ENCODE data around the gene SAFB2.
"Not testable (repeated sequence)": the region's sequence is repeated elsewhere in the genome, so short reads cannot be mapped to it uniquely, and the experiment has no call there.

SAFB2 gene

DNA sequence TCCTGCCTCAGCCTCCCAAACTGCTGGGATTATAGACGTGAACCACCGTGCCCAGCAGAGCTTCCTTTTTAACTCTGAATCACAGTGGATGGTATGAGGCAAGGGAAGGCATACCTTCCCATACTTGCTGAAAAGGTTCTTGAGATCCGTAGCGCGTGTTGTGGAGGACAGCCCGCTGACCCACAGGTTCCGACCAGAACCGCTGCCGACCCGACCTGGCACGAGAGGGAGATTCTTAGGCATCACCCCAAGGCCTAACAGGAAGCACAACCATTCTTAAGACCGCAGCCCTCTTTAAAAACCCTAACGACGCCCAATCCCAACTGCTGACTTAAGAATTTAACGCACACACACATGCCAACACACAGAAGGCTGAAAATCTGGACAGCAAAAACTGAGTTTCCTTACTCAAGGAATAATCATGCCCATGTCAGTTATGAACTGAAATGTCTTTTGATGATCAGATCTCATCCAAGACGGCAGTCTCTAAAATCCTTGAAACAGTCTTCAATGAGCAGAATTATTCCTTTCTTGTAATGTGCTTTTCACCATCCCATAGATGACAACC lies 12.6 kb downstream of the SAFB2 start:
- no peak overlapping the region for H3K27ac Mint-ChIP-seq
- DNase-seq (no peak), ATAC-seq (replicated peaks) (no peak)
- H3K9me3 Mint-ChIP-seq: no peaks in the 10 kb centered on the region
- H3K4me1 Mint-ChIP-seq (ENCODE audit: low read depth in 2 of 2): peaks cover 7 to 32% of the 10 kb centered on the region in 2 donors
- H3K36me3 Mint-ChIP-seq (ENCODE audit: insufficient read depth): peaks cover 93% of the 10 kb centered on the region
- no peak overlapping the region for H3K4me3 Mint-ChIP-seq
- H3K27me3 Mint-ChIP-seq: no peaks in the 10 kb centered on the region

DNA sequence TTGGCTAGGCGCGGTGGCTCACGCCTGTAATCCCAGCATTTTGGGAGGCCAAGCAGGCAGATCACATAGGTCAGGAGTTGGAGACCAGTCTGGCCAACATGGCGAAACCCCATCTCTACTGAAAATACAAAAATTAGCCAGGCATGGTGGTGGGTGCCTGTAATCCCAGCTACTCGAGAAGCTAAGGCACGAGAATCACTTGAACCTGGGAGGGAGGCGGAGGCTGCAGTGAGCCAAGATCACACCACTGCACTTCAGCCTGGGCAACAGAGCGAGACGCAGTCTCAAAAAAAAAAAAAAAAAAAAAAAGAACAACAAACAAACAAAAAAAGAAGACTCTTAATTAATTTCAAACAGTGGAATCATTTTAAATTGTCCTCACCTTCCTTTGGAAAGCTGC lies 13.8 kb downstream of the SAFB2 start:
- not testable (repeated sequence) for H3K9me3 Mint-ChIP-seq; DNase-seq; H3K4me3 Mint-ChIP-seq; H3K27me3 Mint-ChIP-seq; H3K27ac Mint-ChIP-seq; ATAC-seq (replicated peaks)
- Mint-ChIP-seq H3K36me3 (ENCODE audit: insufficient read depth) (peaks cover 93% of the 10 kb centered on the region), H3K4me1 (ENCODE audit: low read depth in 2 of 2) (peaks cover 12 to 32% of the 10 kb centered on the region in 2 donors)

DNA sequence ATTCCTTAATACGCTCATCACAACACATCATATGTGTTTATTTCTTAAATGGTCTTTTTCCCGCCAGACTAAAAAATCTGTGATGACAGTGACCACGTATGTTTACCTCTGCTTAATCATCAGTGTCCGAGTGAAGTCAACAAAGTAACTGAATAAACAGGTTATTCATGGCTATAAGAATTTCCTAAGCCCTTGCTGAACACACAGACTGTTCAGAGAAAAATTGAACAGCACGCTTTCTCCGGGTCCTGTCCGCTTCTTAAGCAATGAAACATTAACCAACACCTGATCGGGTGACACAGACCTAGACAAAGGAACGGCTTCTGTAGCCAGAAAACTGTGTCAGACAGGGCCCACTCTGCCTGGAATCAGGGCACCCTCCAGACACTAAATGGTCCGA lies 14.3 kb downstream of the SAFB2 start:
- Mint-ChIP-seq H3K27me3 (no peaks in the 10 kb centered on the region), H3K36me3 (ENCODE audit: insufficient read depth) (peaks cover 93% of the 10 kb centered on the region), H3K4me1 (ENCODE audit: low read depth in 2 of 2) (peaks cover 12 to 32% of the 10 kb centered on the region in 2 donors), H3K4me3 (no peak overlapping the region), H3K9me3 (no peaks in the 10 kb centered on the region), H3K27ac (peak overlapping the region; percentile 71 to 77)
- ATAC-seq (replicated peaks) (no peak), DNase-seq (no peak)

DNA sequence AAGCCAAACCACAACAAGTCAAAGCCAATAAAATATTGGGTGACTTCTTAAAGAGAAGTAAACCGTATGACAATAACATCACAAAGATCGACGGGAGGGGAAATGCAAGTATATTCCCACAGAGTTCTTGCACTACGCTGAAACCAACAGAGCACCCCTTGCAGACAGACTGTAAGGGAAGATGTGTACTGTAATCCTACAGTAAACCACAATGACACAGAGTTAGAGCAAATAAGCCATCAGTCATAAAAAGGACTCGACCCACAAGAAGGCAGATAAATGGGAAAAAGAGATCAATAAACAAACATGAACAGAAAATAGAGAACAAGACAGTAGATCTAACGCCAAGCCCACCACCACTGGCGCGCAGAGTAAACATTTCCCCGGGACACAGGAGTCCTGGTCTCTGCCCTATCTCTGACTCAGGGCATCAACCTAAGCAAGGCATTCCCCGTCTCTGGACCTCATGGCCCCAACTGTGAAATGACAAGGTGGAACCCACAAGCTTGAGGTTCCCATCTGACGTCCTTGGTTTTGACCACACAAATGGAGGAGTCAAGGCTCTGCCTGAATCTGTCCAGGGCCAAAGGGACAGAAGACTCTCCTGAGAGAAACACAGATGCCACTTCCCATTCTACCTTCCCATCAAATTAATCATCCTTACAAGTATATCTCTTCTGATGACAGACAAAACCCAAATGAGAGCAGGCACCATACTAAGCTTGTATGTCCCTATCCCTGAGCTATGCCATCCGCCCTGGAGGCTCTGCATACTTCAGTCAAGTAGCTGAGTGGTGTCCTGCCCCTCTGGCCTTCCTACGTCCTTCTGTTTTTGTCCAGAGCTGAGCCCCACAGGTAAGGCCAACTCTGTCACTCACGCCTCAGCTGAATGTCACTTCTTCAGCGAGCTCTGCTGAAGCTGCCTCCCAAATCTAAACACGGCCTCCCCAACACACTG lies 15.0 kb downstream of the SAFB2 start:
- ATAC-seq (replicated peaks): no peak

DNA sequence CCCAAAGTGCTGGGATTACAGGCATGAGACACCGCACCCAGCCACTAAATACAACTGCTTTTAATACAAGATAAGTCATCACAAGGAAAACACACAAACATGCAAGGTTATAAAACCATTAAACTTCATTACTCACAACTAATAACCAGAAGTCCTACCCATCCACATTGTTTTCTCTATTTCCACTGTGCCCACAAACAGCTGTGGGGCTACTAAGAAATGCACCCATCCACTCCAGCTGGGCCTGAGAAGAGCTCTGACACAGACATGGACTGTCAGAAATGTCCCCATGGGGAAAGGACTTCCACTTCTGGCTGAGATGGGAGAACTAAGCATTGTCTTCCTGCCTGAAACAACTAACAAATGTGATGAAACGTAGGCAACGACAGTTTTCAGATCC lies 17.2 kb downstream of the SAFB2 start:
- ATAC-seq (replicated peaks) (no peak), DNase-seq (no peak)
- Mint-ChIP-seq H3K4me1 (ENCODE audit: low read depth in 2 of 2) (peaks cover 16 to 27% of the 10 kb centered on the region in 2 donors), H3K27ac (no peak overlapping the region), H3K4me3 (no peak overlapping the region), H3K27me3 (no peaks in the 10 kb centered on the region), H3K9me3 (no peaks in the 10 kb centered on the region), H3K36me3 (ENCODE audit: insufficient read depth) (peaks cover 99% of the 10 kb centered on the region)

More for the DNA sequence above, 15.0 kb downstream of the SAFB2 start:
- Mint-ChIP-seq H3K27ac (peak overlapping the region; percentile 71 to 77), H3K9me3 (no peaks in the 10 kb centered on the region), H3K4me3 (no peak overlapping the region), H3K36me3 (ENCODE audit: insufficient read depth) (peaks cover 93% of the 10 kb centered on the region), H3K27me3 (no peaks in the 10 kb centered on the region), H3K4me1 (ENCODE audit: low read depth in 2 of 2) (peaks cover 13 to 25% of the 10 kb centered on the region in 2 donors)
- no peak for DNase-seq

DNA sequence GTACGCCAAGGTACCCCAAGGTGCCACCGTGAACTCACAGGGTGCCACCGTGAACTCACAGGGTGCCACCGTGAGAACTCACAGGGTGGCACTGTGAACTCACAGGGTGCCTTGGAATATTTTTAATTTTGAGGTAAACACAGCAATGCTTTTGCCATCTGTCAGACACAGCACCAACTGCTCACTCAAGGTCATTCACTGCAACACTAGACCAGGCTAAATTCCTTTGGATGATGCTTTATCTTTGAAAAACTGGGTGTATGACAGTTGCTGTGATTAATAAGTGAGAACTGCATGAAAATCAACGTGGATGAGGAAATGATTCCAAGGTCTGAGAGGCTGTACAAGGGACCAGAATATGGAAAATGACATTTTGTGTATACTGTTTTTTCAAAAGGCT lies 18.9 kb downstream of the SAFB2 start:
- no peak overlapping the region for H3K4me3 Mint-ChIP-seq
- H3K27me3 Mint-ChIP-seq: no peaks in the 10 kb centered on the region

DNA sequence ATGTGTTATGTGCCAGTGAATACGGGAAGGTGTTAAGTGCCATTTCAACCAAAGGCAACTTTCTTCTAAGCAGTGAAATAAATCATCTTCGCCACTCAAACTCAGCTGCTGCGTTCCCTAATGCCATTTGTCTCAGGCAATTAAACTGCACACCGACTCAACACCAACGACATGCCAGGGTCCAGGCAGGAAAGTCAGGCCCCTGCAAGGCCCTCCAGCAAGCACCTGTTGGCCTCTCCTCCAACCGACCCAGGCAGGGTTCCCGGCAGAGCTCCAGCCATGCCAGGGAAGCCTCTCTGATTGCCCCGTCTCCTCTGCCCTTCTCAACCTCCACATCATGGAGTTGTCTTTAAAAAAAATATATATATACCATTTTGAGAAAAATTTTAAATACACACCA lies 21.8 kb downstream of the SAFB2 start:
- ATAC-seq (replicated peaks) (no peak), DNase-seq (no peak)
- H3K4me3 Mint-ChIP-seq: no peak overlapping the region
- no peaks in the 10 kb centered on the region for H3K9me3 Mint-ChIP-seq
- H3K27me3 Mint-ChIP-seq: no peaks in the 10 kb centered on the region
- H3K27ac Mint-ChIP-seq: no peak overlapping the region
- H3K36me3 Mint-ChIP-seq (ENCODE audit: insufficient read depth): peaks cover 99% of the 10 kb centered on the region
- peaks cover 12 to 23% of the 10 kb centered on the region in 2 donors for H3K4me1 Mint-ChIP-seq (ENCODE audit: low read depth in 2 of 2)

More for the DNA sequence above, 18.9 kb downstream of the SAFB2 start:
- peaks cover 17 to 31% of the 10 kb centered on the region in 2 donors for H3K4me1 Mint-ChIP-seq (ENCODE audit: low read depth in 2 of 2)
- H3K9me3 Mint-ChIP-seq: no peaks in the 10 kb centered on the region
- H3K27ac Mint-ChIP-seq: no peak overlapping the region
- peaks cover 99% of the 10 kb centered on the region for H3K36me3 Mint-ChIP-seq (ENCODE audit: insufficient read depth)
- DNase-seq: no peak
- ATAC-seq (replicated peaks): no peak

DNA sequence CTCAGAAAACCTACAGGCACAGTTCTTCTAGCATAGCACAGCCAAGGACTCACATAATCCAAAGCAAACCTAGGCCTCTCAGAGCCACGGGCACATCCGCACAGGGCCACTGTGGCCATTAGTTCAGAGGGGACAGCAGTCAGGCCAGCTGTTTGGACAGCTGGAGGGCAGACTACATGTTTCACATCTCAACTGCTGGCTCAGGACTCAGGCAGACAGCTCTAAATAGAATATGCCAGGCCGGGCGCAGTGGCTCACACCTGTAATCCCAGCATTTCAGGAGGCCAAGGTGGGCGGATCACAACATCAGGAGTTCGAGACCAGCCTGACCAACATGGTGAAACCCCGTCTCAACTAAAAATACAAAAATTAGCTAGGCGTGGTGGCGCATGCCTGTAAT lies 26.8 kb downstream of the SAFB2 start:
- Mint-ChIP-seq H3K4me1 (ENCODE audit: low read depth in 2 of 2) (peaks cover 6 to 15% of the 10 kb centered on the region in 2 donors), H3K27ac (peak overlapping the region; percentile 72 to 84), H3K27me3 (no peaks in the 10 kb centered on the region), H3K36me3 (ENCODE audit: insufficient read depth) (peaks cover 100% of the 10 kb centered on the region), H3K9me3 (no peaks in the 10 kb centered on the region), H3K4me3 (no peak overlapping the region)
- DNase-seq: no peak
- ATAC-seq (replicated peaks): no peak

DNA sequence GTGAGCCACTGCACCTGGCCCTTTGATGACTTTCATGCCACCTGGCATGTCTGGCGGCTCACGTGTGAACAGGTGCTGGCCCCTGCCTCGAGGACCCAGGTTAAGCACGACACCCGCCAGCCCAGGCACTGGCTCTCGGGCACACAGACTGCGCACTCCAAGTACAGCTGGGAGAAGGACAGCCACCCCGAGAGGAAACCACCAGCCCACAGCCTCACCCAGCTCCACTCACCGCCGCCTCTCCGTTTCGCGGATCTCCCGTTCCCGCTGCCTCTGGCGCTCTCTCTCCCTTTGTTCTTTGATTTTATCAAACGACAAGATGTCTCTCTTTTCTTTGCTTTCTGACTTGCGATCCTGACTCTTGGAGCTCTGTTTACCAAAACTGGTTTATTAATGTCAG lies 27.4 kb downstream of the SAFB2 start:
- peaks cover 98% of the 10 kb centered on the region for H3K36me3 Mint-ChIP-seq (ENCODE audit: insufficient read depth)
- no peaks in the 10 kb centered on the region for H3K27me3 Mint-ChIP-seq
- DNase-seq (no peak), ATAC-seq (replicated peaks) (peak; percentile 59)
- H3K9me3 Mint-ChIP-seq: no peaks in the 10 kb centered on the region
- H3K4me3 Mint-ChIP-seq: peak overlapping the region in 1 of 2 donors; percentile 48
- peaks cover 5 to 10% of the 10 kb centered on the region in 2 donors for H3K4me1 Mint-ChIP-seq (ENCODE audit: low read depth in 2 of 2)
- H3K27ac Mint-ChIP-seq: peak overlapping the region; percentile 72 to 84

DNA sequence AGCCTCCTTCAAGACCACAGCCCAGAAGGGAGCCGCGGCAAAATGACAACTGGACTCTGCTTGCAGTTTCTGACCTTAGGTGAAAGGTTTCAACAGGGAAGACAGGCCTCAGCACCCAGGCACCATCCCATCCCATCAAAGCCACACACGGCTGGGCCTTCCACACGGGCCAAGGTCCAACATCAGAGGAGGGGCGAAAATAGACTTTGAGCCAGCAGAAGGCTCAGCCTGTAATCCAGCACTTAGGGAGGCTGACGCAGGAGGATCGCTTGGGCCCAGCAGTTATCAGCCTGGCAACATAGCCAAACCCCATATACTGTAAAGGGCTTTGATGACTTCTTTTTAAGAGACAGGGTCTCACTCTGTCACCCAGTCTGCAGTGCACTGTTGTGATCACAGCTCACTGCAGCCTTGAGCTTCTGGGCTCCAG lies 28.0 kb downstream of the SAFB2 start:
- no peaks in the 10 kb centered on the region for H3K27me3 Mint-ChIP-seq
- no peaks in the 10 kb centered on the region for H3K9me3 Mint-ChIP-seq
- ATAC-seq (replicated peaks): no peak
- no peak overlapping the region for H3K27ac Mint-ChIP-seq
- peaks cover 96% of the 10 kb centered on the region for H3K36me3 Mint-ChIP-seq (ENCODE audit: insufficient read depth)
- no peak overlapping the region for H3K4me3 Mint-ChIP-seq
- peaks cover 5 to 8% of the 10 kb centered on the region in 2 donors for H3K4me1 Mint-ChIP-seq (ENCODE audit: low read depth in 2 of 2)
- no peak for DNase-seq

DNA sequence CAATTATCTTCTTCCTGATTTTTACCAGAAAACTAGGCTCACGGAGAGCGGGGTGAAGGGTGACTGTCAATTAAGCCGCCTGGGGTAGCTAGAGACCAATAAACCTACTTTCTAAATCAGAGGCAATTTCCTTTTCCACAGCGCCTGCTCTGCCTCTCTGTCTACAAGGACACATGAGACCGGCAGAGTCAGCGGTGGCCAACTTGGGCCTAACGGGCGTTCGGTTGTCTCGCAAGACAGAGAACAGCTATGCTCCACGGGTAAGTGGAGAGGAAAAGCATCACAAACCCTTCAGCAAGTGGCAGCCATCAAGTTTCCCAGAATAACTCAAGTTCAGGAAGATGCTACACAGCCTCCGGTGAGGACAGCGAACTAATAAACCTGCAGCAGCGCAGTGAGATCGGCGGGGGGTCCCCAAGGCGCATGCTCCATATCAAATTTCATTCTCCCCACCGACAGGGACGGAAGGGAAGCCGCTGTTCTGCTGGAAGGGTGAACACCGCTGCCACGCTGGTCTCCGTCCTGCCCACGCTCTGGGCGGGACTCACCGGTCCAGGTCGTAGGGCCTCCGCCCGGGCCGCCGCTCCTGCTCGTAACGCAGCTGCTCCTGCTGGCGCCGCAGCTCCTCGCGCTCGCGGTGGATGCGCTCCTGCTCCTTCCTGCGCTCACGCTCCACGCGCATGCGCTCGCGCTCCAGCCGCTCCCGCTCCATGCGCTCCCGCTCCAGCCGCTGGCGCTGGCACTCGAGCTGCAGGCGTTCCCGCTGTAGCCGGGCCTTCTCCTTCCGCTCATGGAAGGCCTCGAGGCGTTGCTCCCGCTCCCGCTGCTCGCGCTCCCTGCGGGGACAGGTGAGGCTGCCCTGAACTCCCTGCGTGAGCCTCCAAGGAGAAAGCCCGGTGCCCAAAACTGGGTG lies 29.0 kb downstream of the SAFB2 start:
- peaks cover 95% of the 10 kb centered on the region for H3K36me3 Mint-ChIP-seq (ENCODE audit: insufficient read depth)
- peak overlapping the region in 1 of 2 donors; percentile 38 for H3K27ac Mint-ChIP-seq
- ATAC-seq (replicated peaks): no peak
- H3K4me3 Mint-ChIP-seq: no peak overlapping the region
- H3K9me3 Mint-ChIP-seq: no peaks in the 10 kb centered on the region
- H3K27me3 Mint-ChIP-seq: no peaks in the 10 kb centered on the region
- no peak for DNase-seq
- peaks cover 5 to 8% of the 10 kb centered on the region in 2 donors for H3K4me1 Mint-ChIP-seq (ENCODE audit: low read depth in 2 of 2)

DNA sequence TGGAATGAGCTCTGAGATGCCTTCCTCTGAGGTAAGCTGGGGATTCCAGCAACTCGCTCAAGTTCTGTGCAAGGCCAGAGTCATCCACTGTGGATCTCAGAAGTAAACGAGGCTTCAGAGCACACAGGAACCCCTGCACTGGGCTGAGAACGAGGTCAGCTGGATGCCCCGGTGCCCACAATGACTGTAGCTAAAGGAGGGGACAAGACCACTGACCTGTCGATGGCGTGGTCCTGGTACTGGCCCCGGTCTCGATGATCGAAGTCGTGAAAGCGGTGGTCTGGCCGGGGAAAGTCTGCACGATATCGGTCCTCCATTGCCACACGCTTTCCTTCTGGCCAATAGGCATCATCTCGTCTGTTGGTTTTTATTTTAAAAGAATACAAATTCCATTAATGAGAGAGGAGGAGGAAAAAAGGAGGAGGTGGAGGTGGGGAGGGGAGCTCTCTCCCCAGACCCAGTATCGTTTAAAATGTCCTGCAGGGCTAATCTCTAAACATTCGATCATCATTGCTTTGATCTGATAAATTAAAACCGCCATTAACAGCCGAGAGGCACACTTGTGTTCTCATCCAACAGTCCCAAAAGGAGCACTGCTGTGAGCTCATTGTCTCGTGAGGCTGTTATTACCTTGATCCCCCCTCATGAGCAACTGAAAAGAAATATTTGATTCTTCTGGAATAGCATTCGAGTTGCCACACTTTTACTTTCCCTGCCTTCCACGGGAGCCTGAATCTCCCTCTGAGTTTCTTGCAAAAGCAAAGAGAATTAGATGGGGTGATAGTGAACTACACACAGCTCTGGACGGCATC lies 29.8 kb downstream of the SAFB2 start:
- no peaks in the 10 kb centered on the region for H3K9me3 Mint-ChIP-seq
- no peaks in the 10 kb centered on the region for H3K27me3 Mint-ChIP-seq
- DNase-seq (no peak), ATAC-seq (replicated peaks) (no peak)
- H3K4me3 Mint-ChIP-seq: no peak overlapping the region
- H3K27ac Mint-ChIP-seq: peak overlapping the region in 1 of 2 donors; percentile 38
- peaks cover 93% of the 10 kb centered on the region for H3K36me3 Mint-ChIP-seq (ENCODE audit: insufficient read depth)
- peaks cover 7 to 8% of the 10 kb centered on the region in 2 donors for H3K4me1 Mint-ChIP-seq (ENCODE audit: low read depth in 2 of 2)
